HG03066 (cell line): Measurements from ENCODE around the gene AGT.
"Not testable (repeated sequence)": the region's sequence is repeated elsewhere in the genome, so short reads cannot be mapped to it uniquely, and the experiment has no call there.

Experiments used
- ATAC-seq: cut with Tn5 transposase; IDR thresholded peaks from one replicate; pipeline ENCODE4 v1.9.1; 2021; ENCODE audit warnings: low read depth; ENCODE audit not compliant: unreplicated experiment

The AGT gene

GRCh38 chr1:230694464-230694863 is 19.5 kb downstream of the AGT start:
- ATAC-seq = no peak

DNA sequence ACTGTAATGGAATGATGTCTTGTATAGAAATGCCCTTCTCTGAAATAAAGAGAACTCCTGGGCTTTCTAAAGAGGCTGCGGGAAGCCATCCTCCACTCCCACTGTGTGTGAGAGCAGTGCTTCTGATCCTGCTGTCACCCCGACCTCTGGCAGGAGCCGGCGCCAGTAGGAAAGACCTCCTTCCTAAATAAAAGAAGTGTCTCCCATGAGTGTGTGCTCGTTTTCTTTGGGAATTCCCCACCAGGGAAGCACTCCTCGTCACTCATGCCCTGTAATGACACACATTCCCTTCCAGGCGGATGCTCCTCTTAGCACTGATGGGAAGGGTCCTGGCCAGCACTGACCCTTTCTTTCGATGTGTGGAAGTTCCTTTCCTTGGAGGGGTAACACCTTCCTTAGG is 20.1 kb downstream of the AGT start:
- no peak for ATAC-seq

- ATAC-seq = no peak
These were observed 20.7 kb downstream of the AGT start for GRCh38 chr1:230693221-230693620.

GRCh38 chr1:230691615-230692014 is 22.3 kb downstream of the AGT start:
- ATAC-seq = no peak

- no peak for ATAC-seq
These were observed 23.8 kb downstream of the AGT start for GRCh38 chr1:230690101-230690500.

DNA sequence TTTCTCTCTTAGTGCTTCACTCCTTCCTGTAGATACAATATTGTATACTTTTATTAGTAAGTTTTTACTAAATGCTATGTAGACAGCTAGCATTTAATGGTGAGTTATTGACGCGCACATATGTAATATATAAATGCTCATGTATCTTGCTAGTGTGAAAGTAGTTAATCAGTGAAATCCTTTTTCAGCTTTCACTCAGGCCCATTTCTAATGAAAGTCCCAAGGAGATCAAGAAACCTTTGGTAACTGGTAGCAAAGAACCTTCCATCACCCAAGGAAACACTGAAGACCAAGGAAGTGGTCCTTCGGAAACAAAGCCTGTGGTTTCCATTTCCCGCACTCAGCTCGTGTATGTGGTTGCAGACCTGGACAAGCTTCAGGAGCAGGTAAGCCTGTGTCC is 27.2 kb downstream of the AGT start:
- no peak for ATAC-seq

GRCh38 chr1:230684998-230685397 is 28.9 kb downstream of the AGT start:
- no peak for ATAC-seq

DNA sequence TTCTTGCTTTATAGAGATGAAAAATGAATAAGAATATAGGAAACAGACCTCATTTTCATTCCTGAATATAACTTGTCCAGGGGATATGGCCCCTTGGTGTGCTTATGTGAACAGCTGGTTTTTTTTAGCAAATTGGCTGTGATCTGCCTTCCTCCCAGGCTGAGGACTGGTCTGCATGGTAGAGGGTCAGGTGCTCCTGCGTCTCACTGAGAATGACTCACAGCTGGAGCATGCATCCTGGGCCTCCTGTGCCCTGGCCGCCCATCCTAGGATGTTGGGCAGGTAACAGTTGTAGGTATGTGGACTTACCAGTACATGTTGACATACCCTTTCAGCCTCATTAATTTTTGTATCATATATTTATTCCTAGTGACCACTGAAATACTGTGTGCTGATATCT is 29.8 kb downstream of the AGT start:
- ATAC-seq = no peak

- ATAC-seq = no peak
These were observed 30.9 kb downstream of the AGT start for GRCh38 chr1:230682882-230683610.

GRCh38 chr1:230682274-230682673 is 31.6 kb downstream of the AGT start:
- ATAC-seq = no peak

- ATAC-seq = no peak
These were observed 32.3 kb downstream of the AGT start for GRCh38 chr1:230681599-230681998.

DNA sequence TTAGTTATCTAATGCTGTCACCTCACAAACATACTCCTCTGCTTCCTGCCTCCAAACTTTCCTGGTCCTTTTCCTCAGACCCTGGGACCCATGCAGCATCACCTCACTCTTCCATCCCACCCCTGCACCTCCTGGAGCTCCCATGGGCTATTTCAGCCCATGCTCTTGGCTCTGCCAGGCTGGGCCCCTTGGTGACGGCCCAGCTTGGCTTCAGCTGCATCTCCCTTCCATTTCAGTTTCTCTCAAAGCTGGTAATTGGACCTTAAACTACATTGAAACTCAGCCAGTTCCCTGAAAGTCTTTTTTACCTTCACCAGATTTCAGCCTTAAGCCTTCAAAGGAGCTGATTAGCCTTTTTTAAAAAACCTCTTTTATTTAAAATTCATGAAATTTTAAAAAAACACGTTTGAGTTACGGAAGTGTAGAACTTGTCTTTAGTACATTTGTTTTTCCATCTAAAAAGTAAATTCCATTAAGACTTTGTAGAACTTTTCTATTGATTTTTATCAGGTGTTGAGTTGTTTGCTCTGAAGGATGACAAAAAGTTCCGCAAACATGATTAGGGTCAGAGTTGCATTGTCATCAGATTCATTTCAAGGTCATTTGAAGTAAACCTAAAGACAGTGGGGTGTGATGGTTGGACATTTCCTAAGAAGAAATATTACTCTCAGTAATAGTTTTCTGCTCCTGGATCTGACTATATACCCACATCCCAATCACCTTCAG is 33.5 kb downstream of the AGT start:
- no peak for ATAC-seq

DNA sequence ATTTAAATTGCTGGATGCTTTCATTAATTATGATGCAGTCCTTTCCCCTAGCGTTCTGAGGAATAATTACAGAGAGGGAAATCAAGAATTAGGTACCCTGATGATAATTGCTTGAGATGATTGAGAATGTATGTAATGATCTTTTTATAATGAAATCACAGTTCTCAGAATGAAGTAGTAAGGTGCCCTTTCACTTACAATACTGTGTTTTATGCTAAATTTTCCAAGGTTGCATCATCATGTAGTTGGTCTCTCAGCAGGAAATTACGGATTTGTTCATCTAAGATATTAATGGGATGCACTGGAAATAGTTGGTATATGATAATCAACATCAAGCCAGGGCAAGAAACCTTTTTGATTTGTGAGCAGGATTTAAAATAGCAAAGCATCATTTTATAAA is 34.1 kb downstream of the AGT start:
- ATAC-seq = no peak

- ATAC-seq = no peak
These were observed 34.7 kb downstream of the AGT start for GRCh38 chr1:230679192-230679591.

GRCh38 chr1:230677200-230677599 is 36.7 kb downstream of the AGT start:
- no peak for ATAC-seq

DNA sequence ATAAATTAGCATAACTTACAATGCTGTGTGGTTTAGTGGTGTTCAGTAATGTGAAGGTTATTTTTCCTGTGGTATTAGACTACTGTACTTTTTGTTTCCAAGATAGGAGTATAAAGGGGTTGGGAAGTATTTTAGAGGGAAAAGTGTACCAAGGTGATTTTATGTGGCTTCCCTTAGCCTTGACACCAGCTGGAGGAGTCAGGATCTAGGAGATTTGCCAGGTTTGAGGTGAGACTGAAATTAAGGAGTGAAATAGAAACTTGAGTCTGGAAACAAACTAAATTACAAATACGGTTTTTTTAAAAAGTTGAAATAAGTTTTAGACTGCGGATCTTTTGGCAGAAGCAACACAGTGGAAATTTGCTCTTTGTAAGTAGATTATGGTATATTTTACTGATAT is 39.3 kb downstream of the AGT start:
- no peak for ATAC-seq

GRCh38 chr1:230669543-230669942 is 44.4 kb downstream of the AGT start:
- no peak for ATAC-seq

DNA sequence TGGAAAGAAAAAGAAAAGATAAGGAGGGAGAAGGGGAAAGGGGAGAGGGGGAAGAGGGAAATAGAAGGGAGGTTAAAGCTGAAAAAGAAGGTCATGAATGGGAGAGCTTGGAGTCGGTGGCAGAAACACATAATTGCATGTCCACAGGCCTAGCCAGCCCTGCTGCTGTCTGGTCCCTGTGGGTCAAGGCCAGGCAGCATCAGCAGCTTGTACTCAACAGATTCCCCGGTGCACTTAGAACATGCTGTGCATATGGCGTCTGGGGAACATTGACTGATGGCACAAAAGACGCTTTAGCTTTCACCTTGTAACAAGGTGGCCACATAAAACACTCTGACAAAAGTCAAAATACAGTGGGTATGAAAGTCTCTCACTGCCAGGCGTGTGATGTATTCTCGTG is 45.7 kb downstream of the AGT start:
- ATAC-seq = no peak

- no peak for ATAC-seq
These were observed 51.9 kb downstream of the AGT start for GRCh38 chr1:230661976-230662375.

DNA sequence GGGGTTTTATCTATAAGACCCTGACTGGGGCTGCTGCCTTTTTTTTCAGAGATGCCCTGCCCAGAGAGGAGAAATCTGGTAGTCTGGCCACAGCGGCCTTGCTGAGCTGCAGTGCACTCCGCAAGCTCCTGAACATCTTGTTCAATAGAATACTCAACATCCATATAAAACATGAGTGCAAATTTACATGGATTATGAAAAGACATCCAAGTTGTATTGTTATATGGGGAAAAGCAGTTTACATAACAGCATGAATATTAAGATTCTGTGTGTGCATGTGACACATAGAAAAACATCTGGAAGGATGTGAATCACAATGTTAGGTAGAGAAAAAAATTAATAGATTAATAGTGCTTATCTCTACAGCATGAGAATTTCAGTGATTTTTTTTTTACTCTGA is 55.2 kb downstream of the AGT start:
- ATAC-seq = no peak

GRCh38 chr1:230658103-230658502 is 55.8 kb downstream of the AGT start:
- ATAC-seq = not testable (repeated sequence)

GRCh38 chr1:230656719-230657118 is 57.2 kb downstream of the AGT start:
- not testable (repeated sequence) for ATAC-seq
